NOMO-1 (cell line): ENCODE results near the gene ZNG1E.
"Not testable (repeated sequence)": the region's sequence is repeated elsewhere in the genome, so short reads cannot be mapped to it uniquely, and the experiment has no call there.

Experiments
- DNase-seq, 2 experiments: peaks; one replicate each; lab custom pipeline; 2025; ENCODE audit not compliant: unreplicated experiment in 2 of 2; lab: John Stamatoyannopoulos, UW

Gene ZNG1E

GRCh38 chr9:65675589-65676021, at the start of gene ZNG1E:
Gene ZNG1E, plus strand, starts transcription at chr9:65675928. Its CDS starts 49 bp downstream, at chr9:65675977.
- not testable (repeated sequence) for DNase-seq

GRCh38 chr9:65673579-65673978, 2.1 kb upstream of the ZNG1E start:
- DNase-seq: not testable (repeated sequence)

GRCh38 chr9:65675018-65675417, 710 bp upstream of the ZNG1E start:
- DNase-seq: not testable (repeated sequence)

- DNase-seq: not testable (repeated sequence)
These were observed 661 bp downstream of the ZNG1E start for GRCh38 chr9:65676389-65676788.

DNA sequence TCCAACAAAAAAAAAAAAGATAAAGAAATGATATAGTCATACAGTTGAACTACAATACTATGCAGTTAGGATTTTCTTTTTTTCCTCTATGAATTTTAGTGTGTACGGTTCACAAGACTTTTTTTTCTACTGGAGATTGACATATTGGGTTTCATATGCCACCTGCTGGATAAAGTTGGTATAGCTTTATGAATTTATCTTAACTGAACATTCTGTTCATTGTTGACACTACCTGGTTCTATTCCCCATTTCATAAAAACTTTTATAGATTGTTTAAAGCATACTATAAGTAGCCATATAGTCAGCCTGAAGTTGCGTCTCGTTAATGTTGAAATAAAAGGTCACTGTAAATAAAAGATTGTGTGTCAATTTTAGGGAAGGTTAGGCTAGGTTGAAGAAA, 2.8 kb downstream of the ZNG1E start:
- not testable (repeated sequence) for DNase-seq

DNA sequence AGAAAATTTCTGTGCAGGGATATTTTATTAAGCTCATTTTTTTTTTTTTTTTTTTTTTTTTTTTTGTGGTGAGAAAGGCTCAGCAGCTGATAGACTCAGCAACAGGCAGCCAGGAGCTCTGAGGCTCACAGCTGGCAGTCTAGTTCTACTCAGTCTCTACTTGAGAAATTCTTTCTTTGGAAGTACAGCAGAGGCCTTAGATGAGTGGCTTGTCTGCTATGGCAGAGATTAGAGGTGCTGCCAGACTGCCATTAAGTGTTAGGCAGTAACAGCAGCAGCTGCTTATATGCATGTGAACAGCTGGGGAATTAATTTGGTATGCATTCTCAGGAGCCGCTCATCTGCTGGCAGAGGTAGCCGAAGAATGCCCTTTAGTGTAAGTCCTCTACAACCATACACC, 27.8 kb downstream of the ZNG1E start:
- not testable (repeated sequence) for DNase-seq

DNA sequence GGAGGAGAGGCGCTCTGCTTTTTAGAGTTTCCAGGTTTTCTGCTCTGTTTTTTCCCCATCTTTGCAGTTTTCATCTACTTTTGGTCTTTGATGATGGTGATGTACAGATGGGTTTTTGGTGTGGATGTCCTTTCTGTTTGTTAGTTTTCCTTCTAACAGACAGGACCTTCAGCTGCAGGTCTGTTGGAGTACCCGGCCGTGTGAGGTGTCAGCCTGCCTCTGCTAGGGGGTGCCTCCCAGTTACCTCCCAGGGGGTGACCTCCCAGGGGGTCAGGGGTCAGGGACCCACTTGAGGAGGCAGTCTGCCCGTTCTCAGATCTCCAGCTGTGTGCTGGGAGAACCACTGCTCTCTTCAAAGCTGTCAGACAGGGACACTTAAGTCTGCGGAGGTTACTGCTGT, 38.7 kb downstream of the ZNG1E start:
- DNase-seq: not testable (repeated sequence)

DNA sequence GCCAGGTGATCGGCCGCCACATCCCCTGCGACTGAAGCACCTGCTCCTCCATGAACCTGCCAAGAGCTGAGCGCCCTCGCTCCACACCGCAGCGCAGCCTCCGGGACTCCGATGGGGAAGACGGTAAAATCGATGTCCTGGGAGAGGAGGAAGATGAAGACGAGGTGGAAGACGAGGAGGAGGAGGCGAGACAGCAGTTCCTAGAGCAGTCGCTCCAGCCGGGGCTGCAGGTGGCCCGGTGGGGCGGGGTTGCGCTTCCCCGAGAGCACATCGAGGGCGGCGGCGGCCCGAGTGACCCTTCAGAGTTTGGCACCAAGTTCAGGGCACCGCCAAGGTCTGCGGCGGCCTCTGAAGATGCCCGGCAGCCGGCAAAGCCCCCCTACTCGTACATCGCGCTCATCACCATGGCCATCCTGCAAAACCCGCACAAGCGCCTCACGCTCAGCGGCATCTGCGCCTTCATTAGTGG, 61.4 kb downstream of the ZNG1E start, which contains the start of gene FOXD4L4:
Gene FOXD4L4 (plus strand): TSS at position 51 of the 469 bp plus-strand sequence. CDS start 0 bp downstream, at position 51.
- DNase-seq: not testable (repeated sequence)

- DNase-seq: not testable (repeated sequence)
These were observed 62.4 kb downstream of the ZNG1E start for GRCh38 chr9:65738133-65738532.
